Prostate gland (tissue), 2 donors: Measurements from ENCODE around the gene SLFN13. TPM values are rescaled to one million over a fixed set of nuclear protein-coding genes. Genes with fewer than 3 reads are reported as not detected.

Source experiments
- DNase-seq: peaks from one replicate; pipeline ENCODE4 v3.0.0-alpha.2; 2019; ENCODE audit warnings: low spot score
- H3K27ac ChIP-seq, 2 donors: fragments of 200-600 bp; sonication (generic); 2 replicates each; pipeline ENCODE4 v1.5.1; 2017 to 2019
- H3K27me3 ChIP-seq: fragments of 200-600 bp; sonication (generic); replicated peaks from 2 replicates; pipeline ENCODE4 v1.5.1; 2019; ENCODE audit not compliant: insufficient read depth
- H3K36me3 ChIP-seq, 2 donors: fragments of 200-600 bp; sonication (generic); 1 replicate in 1 of 2; 2 replicates in 1 of 2; pipeline versions ENCODE4 v1.5.1 to v1.8.1; 2017 to 2019
- H3K4me1 ChIP-seq: fragments of 200-600 bp; sonication (generic); replicated peaks from 2 replicates; pipeline ENCODE4 v1.5.1; 2019
- H3K4me3 ChIP-seq, 2 donors: fragments of 200-600 bp; sonication (generic); 2 replicates each; pipeline ENCODE4 v1.5.1; 2017 to 2019
- H3K9me3 ChIP-seq: fragments of 200-600 bp; sonication (generic); 2 replicates; pipeline ENCODE4 v1.5.1; 2017
- POLR2A ChIP-seq: fragments of 450-650 bp; IDR thresholded peaks from one replicate; pipeline ENCODE4 v1.6.1; 2016; ENCODE audit warnings: antibody characterized with exemption, mild to moderate bottlenecking
- POLR2AphosphoS5 ChIP-seq: sonication (generic); formaldehyde crosslinking; IDR thresholded peaks from one replicate; pipeline ENCODE4 v1.6.1; 2017; ENCODE audit warnings: antibody characterized with exemption
- WGBS: methylation state at CpG from one replicate; pipeline ENCODE4 v1.1.5; 2018; 5-methylcytosine and 5-hydroxymethylcytosine counted together
- intact Hi-C: fragments of 100-400 bp; cut with DNase I; formaldehyde crosslinking; loops from one replicate; pipeline ENCODE4 v1.14.2; 2022
- total RNA-seq, 2 donors: library from RNA; depleted of rRNA; stranded (reverse); fragments of >200 nt; gene quantifications; one replicate each; pipeline ENCODE4 v1.1.0, GENCODE V29; 2016
- TF ChIP-seq, protein P1 (sequence below), 4 experiments: fragments of 200-600 bp in 2 of 4; fragments of 450-650 bp in 2 of 4; sonication (generic) in 2 of 4; IDR thresholded peaks; 1 replicate in 3 of 4; 2 replicates in 1 of 4; pipeline ENCODE4 v1.5.1; 2016 to 2019; ENCODE audit warnings: antibody characterized with exemption in 4 of 4, mild to moderate bottlenecking in 2 of 4, moderate library complexity in 2 of 4

The SLFN13 gene
- total RNA-seq, 2 donors from 2014 or later = 4.1 to 10.5 TPM

DNA sequence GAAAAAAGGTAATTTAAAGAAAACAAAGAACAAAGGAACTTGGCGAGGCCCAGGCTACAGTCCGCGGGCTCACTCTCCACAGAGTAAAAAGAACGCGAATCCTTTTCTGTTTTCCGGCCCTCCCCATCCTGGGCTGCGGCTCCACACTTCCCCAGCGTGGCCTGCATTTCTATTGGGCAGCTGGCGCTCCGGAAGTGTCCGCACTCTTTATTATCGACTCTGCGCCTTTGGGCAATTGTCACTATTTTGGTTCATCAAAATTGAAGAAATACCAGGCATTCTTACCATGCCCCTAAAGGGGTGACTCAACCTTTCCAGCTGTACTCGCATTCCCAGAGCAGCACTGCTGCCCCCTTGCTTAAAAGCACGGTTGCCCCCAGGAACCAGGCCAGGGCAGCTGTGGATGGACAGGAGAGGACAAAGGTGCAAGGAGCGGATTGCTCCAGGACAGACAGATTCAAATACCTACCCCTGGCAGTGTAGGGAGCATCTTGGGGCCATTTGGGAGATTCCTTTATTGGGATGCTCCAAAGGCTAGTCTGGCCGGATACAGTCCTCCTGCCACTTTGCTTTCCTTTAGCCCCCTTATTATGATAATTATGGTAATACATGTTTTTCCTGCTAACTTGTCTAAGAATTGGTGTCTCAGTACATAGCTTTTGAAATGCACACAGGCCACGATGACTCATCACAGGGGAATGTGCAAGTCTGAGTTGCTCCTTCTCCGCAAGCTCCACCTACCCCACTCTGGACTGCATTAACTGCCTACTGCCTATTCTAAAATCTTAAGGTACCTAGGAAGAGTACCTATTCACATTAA lies 15.3 kb downstream of the SLFN13 start:
- Histone ChIP-seq H3K27me3 (no peaks in the 10 kb centered on the region), H3K27ac (peak overlapping the region; percentile 61 to 70), H3K4me3 (peak overlapping the region; percentile 34 to 36), H3K36me3 (no peaks in the 10 kb centered on the region), H3K9me3 (no peaks in the 10 kb centered on the region), H3K4me1 (no peaks in the 10 kb centered on the region)
- WGBS = 47% methylated on average over 19 of the region's 19 CpGs
- DNase-seq = peak; percentile 72
- intact Hi-C loops = no loop called here
- TF ChIP-seq, protein P1, sequence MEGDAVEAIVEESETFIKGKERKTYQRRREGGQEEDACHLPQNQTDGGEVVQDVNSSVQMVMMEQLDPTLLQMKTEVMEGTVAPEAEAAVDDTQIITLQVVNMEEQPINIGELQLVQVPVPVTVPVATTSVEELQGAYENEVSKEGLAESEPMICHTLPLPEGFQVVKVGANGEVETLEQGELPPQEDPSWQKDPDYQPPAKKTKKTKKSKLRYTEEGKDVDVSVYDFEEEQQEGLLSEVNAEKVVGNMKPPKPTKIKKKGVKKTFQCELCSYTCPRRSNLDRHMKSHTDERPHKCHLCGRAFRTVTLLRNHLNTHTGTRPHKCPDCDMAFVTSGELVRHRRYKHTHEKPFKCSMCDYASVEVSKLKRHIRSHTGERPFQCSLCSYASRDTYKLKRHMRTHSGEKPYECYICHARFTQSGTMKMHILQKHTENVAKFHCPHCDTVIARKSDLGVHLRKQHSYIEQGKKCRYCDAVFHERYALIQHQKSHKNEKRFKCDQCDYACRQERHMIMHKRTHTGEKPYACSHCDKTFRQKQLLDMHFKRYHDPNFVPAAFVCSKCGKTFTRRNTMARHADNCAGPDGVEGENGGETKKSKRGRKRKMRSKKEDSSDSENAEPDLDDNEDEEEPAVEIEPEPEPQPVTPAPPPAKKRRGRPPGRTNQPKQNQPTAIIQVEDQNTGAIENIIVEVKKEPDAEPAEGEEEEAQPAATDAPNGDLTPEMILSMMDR (IDR thresholded peaks at IDR 0.05) = peak in 1 of 4 experiments; percentile 17
- TF ChIP-seq POLR2A = no peak
- TF ChIP-seq POLR2AphosphoS5 = peak; percentile 40

DNA sequence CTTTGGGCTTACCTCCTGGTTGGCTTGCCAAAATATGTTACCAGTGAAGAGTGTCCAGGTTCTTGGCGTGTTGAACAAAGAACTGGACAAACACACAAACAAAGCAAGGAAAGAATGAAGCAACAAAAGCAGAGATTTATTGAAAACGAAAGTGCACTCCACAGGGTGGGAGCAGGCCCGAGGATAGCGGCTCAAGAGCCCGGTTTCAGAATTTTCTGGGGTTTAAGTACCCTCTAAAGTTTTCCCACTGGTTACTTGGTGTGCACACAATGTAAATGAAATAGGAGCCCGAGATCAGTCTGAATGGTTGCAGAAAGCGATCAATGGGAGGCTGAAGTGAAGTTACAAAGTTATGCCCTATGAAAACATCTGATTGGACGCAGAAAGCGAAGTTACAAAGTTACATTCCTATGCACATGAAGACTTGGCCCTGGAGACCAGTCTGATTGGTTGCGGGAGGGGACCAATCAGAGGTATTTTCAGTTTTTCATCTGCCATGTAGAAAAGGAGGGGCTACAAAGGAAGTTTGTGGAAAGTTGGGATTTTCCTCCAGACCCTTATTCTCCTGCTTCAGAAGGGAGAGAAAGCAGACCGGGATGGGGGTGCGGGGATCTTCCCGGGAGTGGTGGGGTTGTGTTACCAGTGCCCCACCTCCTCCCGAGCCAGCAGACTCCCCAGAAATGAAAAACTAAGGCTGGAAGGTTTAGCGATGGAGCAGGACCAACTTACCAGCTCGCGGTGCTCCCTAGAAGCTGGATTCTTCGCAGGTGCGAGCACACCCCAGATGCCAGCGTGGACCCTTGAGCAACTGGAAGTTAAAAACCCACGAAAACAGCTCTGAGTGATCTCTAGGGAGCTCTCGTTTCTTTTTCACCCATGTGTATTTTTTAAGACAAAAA lies 16.1 kb downstream of the SLFN13 start, which contains the start of gene SLFN12:
SLFN12 (minus strand) TSS at position 325 of the 899 bp plus-strand sequence. CDS start 9,472 bp downstream, outside the sequence.
- intact Hi-C loops = no loop called here
- WGBS = 52% methylated on average over 22 of the region's 22 CpGs

DNA sequence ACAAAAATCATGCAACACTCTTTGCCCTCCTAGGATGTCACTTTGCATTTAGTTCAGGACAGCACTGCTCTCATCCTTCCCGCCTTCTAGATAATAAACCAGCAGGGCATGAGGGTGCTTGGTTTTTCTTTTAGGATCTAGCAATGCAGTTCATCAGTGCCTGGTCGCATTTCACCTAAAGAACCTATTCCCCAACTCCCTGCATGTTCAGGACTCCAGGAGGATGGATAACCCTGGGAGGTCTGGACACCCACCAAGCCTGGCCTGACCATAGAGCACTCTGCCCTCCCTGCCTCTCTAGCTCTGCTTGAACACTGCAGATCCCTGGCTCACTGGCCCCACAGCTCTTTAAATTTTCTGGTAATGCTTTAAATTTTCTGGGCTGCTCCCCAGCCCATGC lies 18.9 kb downstream of the SLFN13 start:
- H3K4me1 ChIP-seq = no peaks in the 10 kb centered on the region
- no peaks in the 10 kb centered on the region for H3K36me3 ChIP-seq
- TF ChIP-seq POLR2AphosphoS5 (no peak), POLR2A (no peak)
- TF ChIP-seq, protein P1 (IDR thresholded peaks at IDR 0.05) = no peak
- DNase-seq = no peak
- no peaks in the 10 kb centered on the region for H3K27me3 ChIP-seq
- no peaks in the 10 kb centered on the region for H3K9me3 ChIP-seq
- intact Hi-C loops = no loop called here
- H3K4me3 ChIP-seq = no peak overlapping the region
- 88% methylated on average over 2 of the region's 2 CpGs for WGBS
- no peak overlapping the region for H3K27ac ChIP-seq

More for the DNA sequence above, 16.1 kb downstream of the SLFN13 start, which contains the start of gene SLFN12:
- no peak for DNase-seq
- TF ChIP-seq POLR2AphosphoS5 (peak; percentile 61), POLR2A (no peak)
- TF ChIP-seq, protein P1 (IDR thresholded peaks at IDR 0.05) = no peak
- peak within 1 kb of the TSS; percentile 61 to 70 for H3K27ac ChIP-seq
- H3K27me3 ChIP-seq = no peaks in the 10 kb centered on the region
- H3K36me3 ChIP-seq = no peaks in the 10 kb centered on the region
- H3K4me3 ChIP-seq = peak within 1 kb of the TSS; percentile 34 to 36
- H3K9me3 ChIP-seq = no peaks in the 10 kb centered on the region
- no peaks in the 10 kb centered on the region for H3K4me1 ChIP-seq

DNA sequence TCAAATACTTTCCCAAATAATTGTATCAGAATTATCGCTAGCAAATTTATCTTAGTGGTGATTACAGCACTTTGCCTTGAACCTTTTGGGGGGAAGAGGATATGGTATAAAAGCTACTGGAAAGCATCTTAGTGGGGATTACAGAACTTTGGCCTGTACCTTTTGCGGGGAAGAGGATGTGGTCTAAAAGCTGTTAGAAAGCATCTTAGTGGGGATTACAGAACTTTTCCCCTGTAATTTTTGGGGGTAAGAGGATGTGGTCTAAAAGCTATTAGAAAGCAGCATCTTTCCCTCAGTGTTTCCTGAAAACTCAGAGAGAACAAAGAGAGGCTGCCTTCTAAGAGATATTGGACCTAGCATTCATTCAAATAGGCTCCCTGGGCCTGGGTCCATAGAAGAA lies 20.3 kb downstream of the SLFN13 start:
- WGBS = 94% methylated on average over 2 of the region's 2 CpGs
- Histone ChIP-seq H3K27ac (no peak overlapping the region), H3K36me3 (no peaks in the 10 kb centered on the region), H3K9me3 (no peaks in the 10 kb centered on the region), H3K4me3 (no peak overlapping the region), H3K27me3 (no peaks in the 10 kb centered on the region), H3K4me1 (no peaks in the 10 kb centered on the region)
- no peak for DNase-seq
- intact Hi-C loops = no loop called here
- TF ChIP-seq, protein P1 (IDR thresholded peaks at IDR 0.05) = no peak
- TF ChIP-seq POLR2A = no peak
- no peak for TF ChIP-seq POLR2AphosphoS5
